Gastroesophageal sphincter (tissue), 3 donors: Measurements from ENCODE around the gene CTNNA1.

ENCODE experiments used
- CTCF ChIP-seq, 4 experiments: fragments of 200-600 bp in 2 of 4; fragments of 450-650 bp in 2 of 4; sonication (generic) in 1 of 4; IDR thresholded peaks; one replicate each; pipeline ENCODE4 v1.5.1; 2017 to 2019; ENCODE audit warnings: antibody characterized with exemption in 4 of 4, mild to moderate bottlenecking in 2 of 4, moderate library complexity in 2 of 4
- POLR2A ChIP-seq, 2 donors: fragments of 450-650 bp; IDR thresholded peaks; one replicate each; pipeline ENCODE4 v1.6.1; 2017; ENCODE audit warnings: antibody characterized with exemption in 2 of 2, mild to moderate bottlenecking in 2 of 2, moderate library complexity in 1 of 2

DNA sequence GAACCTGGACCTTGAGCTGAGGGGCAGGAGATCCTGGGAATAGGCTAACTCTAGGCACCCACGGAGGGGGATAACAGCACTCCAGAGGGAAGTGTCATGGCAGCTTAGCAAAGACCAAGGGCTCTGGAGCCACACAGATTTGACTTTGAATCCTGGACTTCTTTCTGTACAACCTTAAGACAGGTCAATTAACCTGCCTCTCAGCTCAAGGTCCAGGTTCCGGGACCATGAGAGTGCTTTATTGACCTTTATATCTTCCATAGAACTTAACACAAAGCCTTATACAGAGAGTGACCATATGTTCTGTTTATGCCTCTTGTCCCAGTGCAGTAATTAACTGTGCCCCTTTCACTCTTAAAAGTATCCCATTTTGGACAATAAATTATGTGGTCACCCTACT lies 212.4 kb downstream of the CTNNA1 start:
- TF ChIP-seq POLR2A (IDR thresholded peaks at IDR 0.05), result no peak
- no peak for TF ChIP-seq CTCF (IDR thresholded peaks at IDR 0.05)
